Panc1 (cell line): ENCODE measurements around the gene ANKRD33B. TPM values are rescaled to one million over a fixed set of nuclear protein-coding genes. Genes with fewer than 3 reads are reported as not detected.

Experiments used
- ATAC-seq: fragments of 200-7000 bp; cut with Tn5 transposase; 2 replicates; pipeline ENCODE4 v1.9.1; 2020; ENCODE audit warnings: mild to moderate bottlenecking, moderate library complexity
- BruUV-seq: library from RNA; stranded (reverse); fragments of 400-500 nt; replicated peaks from 2 replicates; lab custom pipeline; 2021; lab: Mats Ljungman, UMichigan
- CTCF ChIA-PET: fragments of 300-600 bp; sonication (Branson Sonifier 250); formaldehyde crosslinking; loops from one replicate; lab custom pipeline; 2022; ENCODE audit warnings: antibody characterized with exemption; lab: Charles Lee
- POLR2A ChIA-PET: fragments of 300-600 bp; sonication (Branson Sonifier 250); formaldehyde crosslinking; loops from one replicate; lab custom pipeline; 2022; ENCODE audit warnings: antibody characterized with exemption; lab: Charles Lee
- DNase-seq: peaks from one replicate; pipeline ENCODE4 v3.0.0-alpha.2; 2010; ENCODE audit warnings: low read depth, low spot score
- H3K27ac ChIP-seq: 2 replicates; pipeline ENCODE4 v1.5.1; 2011; ENCODE audit warnings: mild to moderate bottlenecking, low read length, inconsistent platforms
- H3K27me3 ChIP-seq: fragments of 200-500 bp; sonication (Bioruptor generic); 2 replicates; pipeline ENCODE4 v1.6.0; 2014; ENCODE audit warnings: low read length, inconsistent platforms; ENCODE audit not compliant: control insufficient read depth, insufficient read depth
- H3K36me3 ChIP-seq: fragments of 200-500 bp; sonication (Bioruptor generic); 2 replicates; pipeline ENCODE4 v1.5.1; 2014; ENCODE audit warnings: inconsistent platforms, mild to moderate bottlenecking, low read length, moderate library complexity; ENCODE audit not compliant: control insufficient read depth, insufficient read depth
- H3K4me1 ChIP-seq: 2 replicates; pipeline ENCODE4 v1.5.1; 2011; ENCODE audit warnings: inconsistent platforms, mild to moderate bottlenecking, low read length, moderate library complexity; ENCODE audit not compliant: control insufficient read depth, insufficient read depth
- H3K4me3 ChIP-seq, 2 experiments: 2 replicates each; pipeline ENCODE4 v1.5.1; 2011 to 2012; ENCODE audit warnings: low read depth in 2 of 2, low read length in 2 of 2, mild to moderate bottlenecking in 2 of 2, inconsistent platforms in 1 of 2, moderate library complexity in 1 of 2
- H3K9me3 ChIP-seq: fragments of 200-500 bp; sonication (Bioruptor generic); 2 replicates; pipeline ENCODE4 v1.5.1; 2014; ENCODE audit warnings: low read depth, mild to moderate bottlenecking, inconsistent platforms, low read length, moderate library complexity; ENCODE audit not compliant: control insufficient read depth, insufficient read depth
- CTCF ChIP-seq: fragments of 450-650 bp; IDR thresholded peaks from 2 replicates; pipeline ENCODE4 v1.5.1; 2017; ENCODE audit warnings: mild to moderate bottlenecking
- POLR2AphosphoS5 ChIP-seq: IDR thresholded peaks from 2 replicates; pipeline ENCODE4 v1.6.1; 2012; ENCODE audit warnings: mild to moderate bottlenecking, low read depth, low read length, moderate library complexity
- REST ChIP-seq, 2 experiments: IDR thresholded peaks; 2 replicates each; pipeline ENCODE4 v1.6.1; 2011 to 2012; ENCODE audit warnings: low read depth in 2 of 2, control low read depth in 1 of 2, low read length in 1 of 2, mild to moderate bottlenecking in 1 of 2, moderate library complexity in 1 of 2; ENCODE audit not compliant: insufficient read depth in 1 of 2
- SIN3A ChIP-seq: IDR thresholded peaks from 2 replicates; pipeline ENCODE4 v1.6.1; 2012; ENCODE audit warnings: low read depth, mild to moderate bottlenecking, low read length, moderate library complexity, borderline replicate concordance; ENCODE audit not compliant: insufficient read depth
- TCF7L2 ChIP-seq: IDR thresholded peaks from 2 replicates; pipeline ENCODE4 v1.6.1; 2011; ENCODE audit warnings: mild to moderate bottlenecking, low read depth, low read length, inconsistent platforms
- in situ Hi-C: cut with HindIII; loops from 2 replicates; pipeline ENCODE4 v1.10.0; 2016; ENCODE audit warnings: low sequenced_read_pairs, low pct_unique_long_range_greater_than_20kb
- intact Hi-C: fragments of 100-400 bp; cut with micrococcal nuclease; formaldehyde crosslinking; loops from one replicate; pipeline ENCODE4 v1.10.0; 2022; ENCODE audit not compliant: unreplicated experiment
- total RNA-seq: library from RNA; stranded (reverse); gene quantifications from one replicate; pipeline ENCODE4 v1.2.1, GENCODE V29; 2021; ENCODE audit not compliant: unreplicated experiment

The ANKRD33B gene
- total RNA-seq, 1 experiment from 2014 or later = 19.1 TPM

- ChIA-PET CTCF (interaction anchor here (0.7 kb wide), 1 partner anchor 150 kb away, joined by 3 read pairs; no protein-coding TSS in a partner anchor), POLR2A (interaction anchor here (0.6 kb wide), 1 partner anchor 18 kb away, joined by 3 read pairs; no protein-coding TSS in a partner anchor)
- in situ Hi-C loops (no loop called here), intact Hi-C loops (no loop called here)
- Histone ChIP-seq H3K9me3 (no peaks in the 10 kb centered on the region), H3K27ac (peak overlapping the region; percentile 78), H3K27me3 (no peaks in the 10 kb centered on the region), H3K4me1 (peaks cover 26% of the 10 kb centered on the region), H3K36me3 (no peaks in the 10 kb centered on the region), H3K4me3 (peak overlapping the region; percentile 17 to 53)
- DNase-seq (no peak), ATAC-seq (no peak)
- no TSS peak for BruUV-seq
- TF ChIP-seq POLR2AphosphoS5 (no peak), SIN3A (no peak), CTCF (no peak), REST (IDR thresholded peaks at IDR 0.05; ENCODE audit: insufficient read depth in 1 of 2, low read depth in 2 of 2, low read length in 1 of 2) (no peak), TCF7L2 (no peak)
These were observed 36.9 kb downstream of the ANKRD33B start for GRCh38 chr5:10600626-10601245.

- no peaks in the 10 kb centered on the region for H3K9me3 ChIP-seq
- DNase-seq = no peak
- peak overlapping the region; percentile 78 for H3K27ac ChIP-seq
- H3K27me3 ChIP-seq = no peaks in the 10 kb centered on the region
- intact Hi-C loops = no loop called here
- no TSS peak for BruUV-seq
- TF ChIP-seq SIN3A = no peak
- peak; percentile 69; the same call in 1 of the 2 replicates for TF ChIP-seq POLR2AphosphoS5
- TF ChIP-seq REST (IDR thresholded peaks at IDR 0.05; ENCODE audit: insufficient read depth in 1 of 2, low read depth in 2 of 2, low read length in 1 of 2) = no peak
- peak overlapping the region; percentile 17 to 53 for H3K4me3 ChIP-seq
- peak; percentile 84 for ATAC-seq
- peaks cover 26% of the 10 kb centered on the region for H3K4me1 ChIP-seq
- in situ Hi-C loops = no loop called here
- ChIA-PET CTCF (interaction anchor here (0.7 kb wide), 1 partner anchor 151 kb away, joined by 3 read pairs; no protein-coding TSS in a partner anchor), POLR2A (interaction anchor here (0.6 kb wide), 1 partner anchor 19 kb away, joined by 3 read pairs; no protein-coding TSS in a partner anchor)
- no peaks in the 10 kb centered on the region for H3K36me3 ChIP-seq
These were observed 37.6 kb downstream of the ANKRD33B start for GRCh38 chr5:10601246-10602030.
